Measurements from ENCODE around the gene CALN1. TPM values are rescaled to one million over a fixed set of nuclear protein-coding genes. Genes with fewer than 3 reads are reported as not detected.

CALN1 gene
- polyA plus RNA-seq, 1 donor from 2014 or later = 7.8 TPM

DNA sequence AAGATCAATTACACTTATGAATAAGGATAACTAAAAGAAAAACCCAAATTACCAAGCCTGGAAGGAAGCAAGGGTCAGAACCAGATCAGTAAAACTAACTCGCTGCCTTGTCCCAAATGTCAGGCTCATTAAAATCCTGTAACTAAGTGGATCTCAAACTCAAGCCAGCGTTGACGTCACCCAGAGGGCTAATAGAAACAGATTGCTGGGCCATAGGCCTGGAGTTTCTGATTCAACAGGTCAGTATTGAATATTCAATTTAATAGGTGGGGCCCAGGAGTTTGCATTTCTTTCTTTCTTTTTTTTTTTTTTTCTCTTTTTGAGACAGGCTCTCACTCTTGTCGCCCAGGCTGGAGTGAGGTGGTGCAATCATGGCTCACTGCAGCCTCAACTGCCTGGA is 397.0 kb downstream of the CALN1 start:
- H3K36me3 ChIP-seq (ENCODE audit: insufficient read depth, low read length) = no peaks in the 10 kb centered on the region
- no peak overlapping the region for H3K4me2 ChIP-seq (ENCODE audit: low read length)
- no peaks in the 10 kb centered on the region for H3K9me3 ChIP-seq (ENCODE audit: low read length)
- no peaks in the 10 kb centered on the region for H3K9me2 ChIP-seq (ENCODE audit: insufficient read depth, low read length)
- H2AFZ ChIP-seq (ENCODE audit: low read depth, low read length) = no peak overlapping the region
- no peak overlapping the region for H3K4me3 ChIP-seq (ENCODE audit: low read length)
- no peaks in the 10 kb centered on the region for H3K27me3 ChIP-seq (ENCODE audit: insufficient read depth, low read depth, low read length)
- H4K20me1 ChIP-seq (ENCODE audit: insufficient read depth) = no peaks in the 10 kb centered on the region
- no peaks in the 10 kb centered on the region for H3F3A ChIP-seq (ENCODE audit: insufficient read depth, low read length, poor library complexity, severe bottlenecking)
- no peaks in the 10 kb centered on the region for H3K79me2 ChIP-seq (replicated peaks; ENCODE audit: insufficient read depth, low read length)
- TF ChIP-seq, protein P1, sequence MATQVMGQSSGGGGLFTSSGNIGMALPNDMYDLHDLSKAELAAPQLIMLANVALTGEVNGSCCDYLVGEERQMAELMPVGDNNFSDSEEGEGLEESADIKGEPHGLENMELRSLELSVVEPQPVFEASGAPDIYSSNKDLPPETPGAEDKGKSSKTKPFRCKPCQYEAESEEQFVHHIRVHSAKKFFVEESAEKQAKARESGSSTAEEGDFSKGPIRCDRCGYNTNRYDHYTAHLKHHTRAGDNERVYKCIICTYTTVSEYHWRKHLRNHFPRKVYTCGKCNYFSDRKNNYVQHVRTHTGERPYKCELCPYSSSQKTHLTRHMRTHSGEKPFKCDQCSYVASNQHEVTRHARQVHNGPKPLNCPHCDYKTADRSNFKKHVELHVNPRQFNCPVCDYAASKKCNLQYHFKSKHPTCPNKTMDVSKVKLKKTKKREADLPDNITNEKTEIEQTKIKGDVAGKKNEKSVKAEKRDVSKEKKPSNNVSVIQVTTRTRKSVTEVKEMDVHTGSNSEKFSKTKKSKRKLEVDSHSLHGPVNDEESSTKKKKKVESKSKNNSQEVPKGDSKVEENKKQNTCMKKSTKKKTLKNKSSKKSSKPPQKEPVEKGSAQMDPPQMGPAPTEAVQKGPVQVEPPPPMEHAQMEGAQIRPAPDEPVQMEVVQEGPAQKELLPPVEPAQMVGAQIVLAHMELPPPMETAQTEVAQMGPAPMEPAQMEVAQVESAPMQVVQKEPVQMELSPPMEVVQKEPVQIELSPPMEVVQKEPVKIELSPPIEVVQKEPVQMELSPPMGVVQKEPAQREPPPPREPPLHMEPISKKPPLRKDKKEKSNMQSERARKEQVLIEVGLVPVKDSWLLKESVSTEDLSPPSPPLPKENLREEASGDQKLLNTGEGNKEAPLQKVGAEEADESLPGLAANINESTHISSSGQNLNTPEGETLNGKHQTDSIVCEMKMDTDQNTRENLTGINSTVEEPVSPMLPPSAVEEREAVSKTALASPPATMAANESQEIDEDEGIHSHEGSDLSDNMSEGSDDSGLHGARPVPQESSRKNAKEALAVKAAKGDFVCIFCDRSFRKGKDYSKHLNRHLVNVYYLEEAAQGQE (IDR thresholded peaks at IDR 0.05; ENCODE audit: borderline replicate concordance) = no peak
- TF ChIP-seq TAF1 (IDR thresholded peaks at IDR 0.05; ENCODE audit: low read depth) = no peak
- no peak for TF ChIP-seq SMC3 (conservative IDR thresholded peaks at IDR 0.05; ENCODE audit: poor library complexity)
- TF ChIP-seq POLR2AphosphoS5 (IDR thresholded peaks at IDR 0.05) = no peak
- TF ChIP-seq MXI1 (conservative IDR thresholded peaks at IDR 0.05; ENCODE audit: poor library complexity, severe bottlenecking) = no peak
- TF ChIP-seq, protein P2, sequence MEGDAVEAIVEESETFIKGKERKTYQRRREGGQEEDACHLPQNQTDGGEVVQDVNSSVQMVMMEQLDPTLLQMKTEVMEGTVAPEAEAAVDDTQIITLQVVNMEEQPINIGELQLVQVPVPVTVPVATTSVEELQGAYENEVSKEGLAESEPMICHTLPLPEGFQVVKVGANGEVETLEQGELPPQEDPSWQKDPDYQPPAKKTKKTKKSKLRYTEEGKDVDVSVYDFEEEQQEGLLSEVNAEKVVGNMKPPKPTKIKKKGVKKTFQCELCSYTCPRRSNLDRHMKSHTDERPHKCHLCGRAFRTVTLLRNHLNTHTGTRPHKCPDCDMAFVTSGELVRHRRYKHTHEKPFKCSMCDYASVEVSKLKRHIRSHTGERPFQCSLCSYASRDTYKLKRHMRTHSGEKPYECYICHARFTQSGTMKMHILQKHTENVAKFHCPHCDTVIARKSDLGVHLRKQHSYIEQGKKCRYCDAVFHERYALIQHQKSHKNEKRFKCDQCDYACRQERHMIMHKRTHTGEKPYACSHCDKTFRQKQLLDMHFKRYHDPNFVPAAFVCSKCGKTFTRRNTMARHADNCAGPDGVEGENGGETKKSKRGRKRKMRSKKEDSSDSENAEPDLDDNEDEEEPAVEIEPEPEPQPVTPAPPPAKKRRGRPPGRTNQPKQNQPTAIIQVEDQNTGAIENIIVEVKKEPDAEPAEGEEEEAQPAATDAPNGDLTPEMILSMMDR (IDR thresholded peaks at IDR 0.05; ENCODE audit: poor library complexity, severe bottlenecking) = no peak
- TF ChIP-seq EZH2 (IDR thresholded peaks at IDR 0.05; ENCODE audit: borderline replicate concordance, insufficient read depth, low read length, poor library complexity, severe bottlenecking) = no peak
- no peak for TF ChIP-seq EP300 (conservative IDR thresholded peaks at IDR 0.05; ENCODE audit: poor library complexity, severe bottlenecking)
- H3K9ac ChIP-seq (ENCODE audit: low read length) = no peak overlapping the region
- no peak overlapping the region for H3K27ac ChIP-seq (ENCODE audit: low read length)

DNA sequence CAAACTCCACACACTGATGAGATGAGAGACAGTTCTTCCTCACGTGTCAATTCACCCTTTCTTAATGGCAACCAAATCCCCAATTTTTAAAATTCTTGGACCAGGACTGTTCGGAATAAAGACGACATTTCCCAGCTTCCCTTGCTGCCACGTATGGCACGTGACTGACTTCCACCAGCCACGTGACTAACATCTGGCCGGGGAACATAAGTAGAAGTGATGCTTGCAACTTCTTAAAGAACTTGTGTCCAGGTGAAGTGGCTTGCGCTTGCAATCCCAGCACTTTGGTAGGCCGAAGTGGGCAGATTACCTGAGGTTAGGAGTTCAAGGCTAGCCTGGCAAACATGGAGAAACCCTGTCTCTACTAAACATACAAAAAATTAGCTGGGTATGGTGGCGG is 405.1 kb downstream of the CALN1 start:
- Histone ChIP-seq H3K79me2 (replicated peaks; ENCODE audit: insufficient read depth, low read length) (no peaks in the 10 kb centered on the region), H2AFZ (ENCODE audit: low read depth, low read length) (no peak overlapping the region), H3K27me3 (ENCODE audit: insufficient read depth, low read depth, low read length) (no peaks in the 10 kb centered on the region), H4K20me1 (ENCODE audit: insufficient read depth) (no peaks in the 10 kb centered on the region), H3K9ac (ENCODE audit: low read length) (no peak overlapping the region), H3K36me3 (ENCODE audit: insufficient read depth, low read length) (no peaks in the 10 kb centered on the region), H3K4me2 (ENCODE audit: low read length) (no peak overlapping the region), H3F3A (ENCODE audit: insufficient read depth, low read length, poor library complexity, severe bottlenecking) (no peaks in the 10 kb centered on the region), H3K27ac (ENCODE audit: low read length) (no peak overlapping the region), H3K4me3 (ENCODE audit: low read length) (no peak overlapping the region), H3K9me3 (ENCODE audit: low read length) (no peaks in the 10 kb centered on the region), H3K9me2 (ENCODE audit: insufficient read depth, low read length) (no peaks in the 10 kb centered on the region)
- TF ChIP-seq, protein P2 (IDR thresholded peaks at IDR 0.05; ENCODE audit: poor library complexity, severe bottlenecking) = no peak
- TF ChIP-seq TAF1 (IDR thresholded peaks at IDR 0.05; ENCODE audit: low read depth) (no peak), EP300 (conservative IDR thresholded peaks at IDR 0.05; ENCODE audit: poor library complexity, severe bottlenecking) (no peak), MXI1 (conservative IDR thresholded peaks at IDR 0.05; ENCODE audit: poor library complexity, severe bottlenecking) (no peak), POLR2AphosphoS5 (IDR thresholded peaks at IDR 0.05) (no peak)
- TF ChIP-seq, protein P1 (IDR thresholded peaks at IDR 0.05; ENCODE audit: borderline replicate concordance) = no peak

Measured in neural cell (in vitro differentiated cells).